ENCODE results near the gene EMC10. TPM values are rescaled to one million over a fixed set of nuclear protein-coding genes. Genes with fewer than 3 reads are reported as not detected.

EMC10 gene
- polyA plus RNA-seq, 1 experiment: 89.1 TPM

GRCh38 chr19:50477751-50478515 is 1.6 kb downstream of the EMC10 start:
- peaks cover 28% of the 10 kb centered on the region for H3K36me3 ChIP-seq (ENCODE audit: control insufficient read depth, insufficient read depth, low read length)
- POLR2A ChIA-PET: no interaction called here
- TF ChIP-seq CTCF (IDR thresholded peaks at IDR 0.05; ENCODE audit: insufficient read depth, low read depth, low read length): no peak
- no peaks in the 10 kb centered on the region for H3K27me3 ChIP-seq (ENCODE audit: control insufficient read depth, insufficient read depth, low read length)
- CTCF ChIA-PET: interaction anchor here (1.5 to 2.3 kb wide), 4 partner anchors 12 to 120 kb away, joined by 6 to 9 read pairs (median 7); no protein-coding TSS in a partner anchor
- DNase-seq (ENCODE audit: low read depth): no peak
- H3K4me3 ChIP-seq (ENCODE audit: low read depth, low read length): no peak overlapping the region

GRCh38 chr19:50478901-50479715 is 2.8 kb downstream of the EMC10 start:
- DNase-seq (ENCODE audit: low read depth): no peak
- CTCF ChIA-PET: interaction anchor here (1.0 to 2.3 kb wide), 6 partner anchors 9 to 122 kb away, joined by 3 to 9 read pairs (median 6); no protein-coding TSS in a partner anchor
- H3K36me3 ChIP-seq (ENCODE audit: control insufficient read depth, insufficient read depth, low read length): peaks cover 29% of the 10 kb centered on the region
- TF ChIP-seq CTCF (IDR thresholded peaks at IDR 0.05; ENCODE audit: insufficient read depth, low read depth, low read length): peak; percentile 67
- POLR2A ChIA-PET: interaction anchor here (0.6 kb wide), 1 partner anchor 29 kb away, joined by 6 read pairs; no protein-coding TSS in a partner anchor
- H3K27me3 ChIP-seq (ENCODE audit: control insufficient read depth, insufficient read depth, low read length): no peaks in the 10 kb centered on the region
- H3K4me3 ChIP-seq (ENCODE audit: low read depth, low read length): no peak overlapping the region

GRCh38 chr19:50479761-50480251 is 3.5 kb downstream of the EMC10 start:
- CTCF ChIA-PET: interaction anchor here (1.0 to 2.3 kb wide), 6 partner anchors 9 to 122 kb away, joined by 3 to 9 read pairs (median 6); no protein-coding TSS in a partner anchor
- no peak for TF ChIP-seq CTCF (IDR thresholded peaks at IDR 0.05; ENCODE audit: insufficient read depth, low read depth, low read length)
- POLR2A ChIA-PET: interaction anchor here (0.5 kb wide), 1 partner anchor 90 kb away, joined by 11 read pairs; no protein-coding TSS in a partner anchor

GRCh38 chr19:50480281-50481111 is 4.2 kb downstream of the EMC10 start:
- Histone ChIP-seq H3K36me3 (ENCODE audit: control insufficient read depth, insufficient read depth, low read length) (peaks cover 32% of the 10 kb centered on the region), H3K4me3 (ENCODE audit: low read depth, low read length) (no peak overlapping the region), H3K27me3 (ENCODE audit: control insufficient read depth, insufficient read depth, low read length) (no peaks in the 10 kb centered on the region)
- no peak for TF ChIP-seq CTCF (IDR thresholded peaks at IDR 0.05; ENCODE audit: insufficient read depth, low read depth, low read length)
- CTCF ChIA-PET: interaction anchor here (1.7 kb wide), 1 partner anchor 30 kb away, joined by 4 read pairs; no protein-coding TSS in a partner anchor
- POLR2A ChIA-PET: interaction anchor here (0.5 kb wide), 1 partner anchor 91 kb away, joined by 11 read pairs; no protein-coding TSS in a partner anchor
- no peak for DNase-seq (ENCODE audit: low read depth)

More at GRCh38 chr19:50479761-50480251, 3.5 kb downstream of the EMC10 start:
- Histone ChIP-seq H3K27me3 (ENCODE audit: control insufficient read depth, insufficient read depth, low read length) (no peaks in the 10 kb centered on the region), H3K36me3 (ENCODE audit: control insufficient read depth, insufficient read depth, low read length) (peaks cover 30% of the 10 kb centered on the region), H3K4me3 (ENCODE audit: low read depth, low read length) (no peak overlapping the region)
- DNase-seq (ENCODE audit: low read depth): no peak

All from BJ (cell line).